B cell (primary cell): ENCODE data around the gene TRIM54.

Experiments
- CTCF ChIP-seq: fragments of 200-600 bp; IDR thresholded peaks from one replicate; pipeline ENCODE4 v1.8.0; 2022; ENCODE audit warnings: antibody characterized with exemption, mild to moderate bottlenecking
- EZH2 ChIP-seq: IDR thresholded peaks from 2 replicates; pipeline ENCODE4 v1.6.1; 2012; ENCODE audit warnings: borderline replicate concordance, low read depth, mild to moderate bottlenecking, moderate library complexity, low read length; ENCODE audit not compliant: insufficient read depth, poor library complexity, severe bottlenecking

GRCh38 chr2:27336173-27336572, 53.9 kb downstream of the TRIM54 start:
- TF ChIP-seq CTCF (no peak), EZH2 (no peak)
